Stomach (tissue), 9 donors: Measurements from ENCODE around the gene GNL3. TPM values are rescaled to one million over a fixed set of nuclear protein-coding genes. Genes with fewer than 3 reads are reported as not detected.
A peak's percentile ranks its signal among the peaks of the same experiment; 100 is the strongest.

ENCODE experiments used
- DNase-seq, 2 donors: peaks; one replicate each; pipeline versions ENCODE4 v3.0.0 to v3.0.0-alpha.2; 2013 to 2019
- H3K27ac ChIP-seq, 5 donors: fragments of 200-600 bp in 4 of 5; sonication (generic) in 4 of 5; one replicate each; pipeline ENCODE4 v1.5.1; 2013 to 2019; ENCODE audit warnings: mild to moderate bottlenecking in 1 of 5, moderate library complexity in 1 of 5
- H3K27me3 ChIP-seq, 3 donors: fragments of 200-600 bp; sonication (generic); one replicate each; pipeline ENCODE4 v1.5.1; 2017 to 2019; ENCODE audit warnings: mixed run types in 1 of 3
- H3K36me3 ChIP-seq, 4 donors: fragments of 200-600 bp; sonication (generic); 1 replicate in 3 of 4; 2 replicates in 1 of 4; pipeline ENCODE4 v1.5.1; 2016 to 2019
- H3K4me1 ChIP-seq, 4 donors: fragments of 200-600 bp; sonication (generic); one replicate each; pipeline ENCODE4 v1.5.1; 2016 to 2019
- H3K4me3 ChIP-seq, 4 donors: fragments of 200-600 bp; sonication (generic) in 3 of 4; one replicate each; pipeline ENCODE4 v1.5.1; 2016 to 2019; ENCODE audit warnings: mild to moderate bottlenecking in 1 of 4
- H3K9me3 ChIP-seq, 4 donors: fragments of 200-600 bp; sonication (generic); one replicate each; pipeline ENCODE4 v1.5.1; 2016 to 2019
- EP300 ChIP-seq: sonication (generic); formaldehyde crosslinking; IDR thresholded peaks from one replicate; pipeline ENCODE4 v1.6.1; 2017; ENCODE audit warnings: antibody characterized with exemption
- POLR2A ChIP-seq, 4 donors: fragments of 450-650 bp; IDR thresholded peaks; one replicate each; pipeline ENCODE4 v1.6.1; 2016; ENCODE audit warnings: antibody characterized with exemption in 4 of 4, control low read depth in 2 of 4, mild to moderate bottlenecking in 1 of 4, moderate library complexity in 1 of 4
- POLR2AphosphoS5 ChIP-seq, 3 donors: sonication (generic); formaldehyde crosslinking; IDR thresholded peaks; one replicate each; pipeline ENCODE4 v1.6.1; 2016; ENCODE audit warnings: antibody characterized with exemption in 3 of 3
- WGBS, 5 donors: extraction: QIAGEN DNeasy Blood & Tissue Kit in 3 of 5; methylation state at CpG; one replicate each; pipeline versions ENCODE4 v1.1.5 to v1.1.7; 2013 to 2018; 5-methylcytosine and 5-hydroxymethylcytosine counted together
- intact Hi-C: fragments of 100-400 bp; cut with DNase I; formaldehyde crosslinking; loops from one replicate; pipeline ENCODE4 v1.15.1; 2023; ENCODE audit warnings: low total_unique reads
- polyA plus RNA-seq, 3 donors: library from polyadenylated mRNA; stranded (reverse); fragments of 200-250 nt; gene quantifications; one replicate each; pipeline ENCODE4 v1.2.3, GENCODE V29; 2013
- small RNA-seq, 4 donors: library from RNA; depleted of rRNA; stranded (forward); fragments of <200 nt; gene quantifications; one replicate each; pipeline ENCODE3, GENCODE V24; 2016
- total RNA-seq, 5 donors: library from RNA; depleted of rRNA; stranded (reverse); fragments of >200 nt; gene quantifications; one replicate each; pipeline versions ENCODE4 v1.1.0 to v1.2.3, GENCODE V29; 2014 to 2016
- TF ChIP-seq, protein P1 (sequence below), 7 experiments: fragments of 450-650 bp in 4 of 7; fragments of 200-600 bp in 3 of 7; sonication (generic) in 3 of 7; IDR thresholded peaks; one replicate each; pipeline ENCODE4 v1.5.1; 2016 to 2019; ENCODE audit warnings: antibody characterized with exemption in 7 of 7, control low read depth in 2 of 7, mild to moderate bottlenecking in 1 of 7
- donor health status: healthy with polysubstance abuse.
- donor health status: Bipolar disorder and iron deficiency.
- donor health status: healthy.

Gene GNL3
- total and polyA plus RNA-seq, 8 donors = 5.8 to 114 (median 62.2) TPM

GRCh38 chr3:52743152-52743551, 57.3 kb downstream of the GNL3 start:
- peaks cover 40 to 100% (median 100%) of the 10 kb centered on the region in 4 donors for H3K36me3 ChIP-seq
- intact Hi-C loops = loop anchor here (10.0 kb wide), 1 partner anchor 332 kb away; no protein-coding TSS in a partner anchor
- WGBS, 5 donors = 34 to 46% (median 42%) methylated on average over 5 of the region's 5 CpGs
- no peaks in the 10 kb centered on the region for H3K4me1 ChIP-seq
- peak overlapping the region; percentile 19 to 58 (median 43) for H3K27ac ChIP-seq
- H3K4me3 ChIP-seq = no peak overlapping the region
- H3K9me3 ChIP-seq = no peaks in the 10 kb centered on the region
- TF ChIP-seq EP300 (no peak), POLR2AphosphoS5 (IDR thresholded peaks at IDR 0.05) (no peak), POLR2A (IDR thresholded peaks at IDR 0.05) (no peak)
- TF ChIP-seq, protein P1, sequence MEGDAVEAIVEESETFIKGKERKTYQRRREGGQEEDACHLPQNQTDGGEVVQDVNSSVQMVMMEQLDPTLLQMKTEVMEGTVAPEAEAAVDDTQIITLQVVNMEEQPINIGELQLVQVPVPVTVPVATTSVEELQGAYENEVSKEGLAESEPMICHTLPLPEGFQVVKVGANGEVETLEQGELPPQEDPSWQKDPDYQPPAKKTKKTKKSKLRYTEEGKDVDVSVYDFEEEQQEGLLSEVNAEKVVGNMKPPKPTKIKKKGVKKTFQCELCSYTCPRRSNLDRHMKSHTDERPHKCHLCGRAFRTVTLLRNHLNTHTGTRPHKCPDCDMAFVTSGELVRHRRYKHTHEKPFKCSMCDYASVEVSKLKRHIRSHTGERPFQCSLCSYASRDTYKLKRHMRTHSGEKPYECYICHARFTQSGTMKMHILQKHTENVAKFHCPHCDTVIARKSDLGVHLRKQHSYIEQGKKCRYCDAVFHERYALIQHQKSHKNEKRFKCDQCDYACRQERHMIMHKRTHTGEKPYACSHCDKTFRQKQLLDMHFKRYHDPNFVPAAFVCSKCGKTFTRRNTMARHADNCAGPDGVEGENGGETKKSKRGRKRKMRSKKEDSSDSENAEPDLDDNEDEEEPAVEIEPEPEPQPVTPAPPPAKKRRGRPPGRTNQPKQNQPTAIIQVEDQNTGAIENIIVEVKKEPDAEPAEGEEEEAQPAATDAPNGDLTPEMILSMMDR (IDR thresholded peaks at IDR 0.05) = no peak
- no peaks in the 10 kb centered on the region for H3K27me3 ChIP-seq
- peak in 1 of 2 donors; percentile 48 for DNase-seq

DNA sequence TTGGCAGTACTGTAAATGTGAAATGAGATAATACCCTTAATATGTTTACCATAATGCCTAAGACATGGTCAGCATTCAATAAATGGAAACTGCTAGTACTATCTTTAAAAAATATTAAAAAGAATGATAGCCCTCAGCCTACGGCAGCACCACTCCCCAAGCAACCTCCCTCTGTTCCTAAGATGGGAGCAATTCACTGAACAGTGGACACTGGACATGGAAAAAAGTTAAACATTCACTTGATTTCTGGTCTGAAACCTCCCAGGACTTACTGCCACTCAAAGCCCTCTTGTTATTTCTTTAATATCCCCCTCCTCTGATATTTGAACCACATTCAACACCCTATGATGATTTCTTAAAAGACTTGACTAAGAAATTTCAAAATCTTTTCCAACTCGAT, 57.9 kb downstream of the GNL3 start:
- intact Hi-C loops = loop anchor here (10.0 kb wide), 1 partner anchor 331 kb away; no protein-coding TSS in a partner anchor
- WGBS, 5 donors = 64 to 90% (median 71%) methylated on average over 2 of the region's 2 CpGs

More for the DNA sequence above, 57.9 kb downstream of the GNL3 start:
- no peaks in the 10 kb centered on the region for H3K4me1 ChIP-seq
- H3K27ac ChIP-seq = peak overlapping the region in 4 of 5 donors; percentile 19 to 58 (median 37)
- peaks cover 40 to 100% (median 99%) of the 10 kb centered on the region in 4 donors for H3K36me3 ChIP-seq
- no peak overlapping the region for H3K4me3 ChIP-seq
- no peaks in the 10 kb centered on the region for H3K27me3 ChIP-seq
- no peak for DNase-seq
- TF ChIP-seq POLR2A (IDR thresholded peaks at IDR 0.05) (no peak), POLR2AphosphoS5 (IDR thresholded peaks at IDR 0.05) (no peak), EP300 (no peak)
- TF ChIP-seq, protein P1 (IDR thresholded peaks at IDR 0.05) = no peak
- H3K9me3 ChIP-seq = no peaks in the 10 kb centered on the region

Small RNA genes lying within 50 kb of the gene (small RNA-seq; reads per million reads assigned to genes)
- gene AC006254.2 = 0 reads per million in 4 donors
- gene RF00569 = 4,850 to 17,577 (median 6,137) reads per million in 4 donors
- 0 reads per million in 4 donors for gene RF01183
- 0 to 0.15 (median 0) reads per million in 4 donors for gene SNORD19
- gene SNORD19B = 0 reads per million in 4 donors
- gene SNORD69 = 4,736 to 8,950 (median 5,844) reads per million in 4 donors

Other genes starting within 250 kb of the GNL3 start
- gene SEMA3G, start 240.9 kb upstream of the GNL3 start, total RNA-seq = 1 to 10 TPM in 3 of 5 donors, under 1 TPM in 2; under 0.01 to 9.6 (median 1.7) TPM
- 1 to 10 TPM; 1.4 to 2.3 (median 1.9) TPM for gene SEMA3G, start 240.9 kb upstream of the GNL3 start, polyA plus RNA-seq
- 1 to 10 TPM in 2 of 5 donors, not detected in 3; 3.1 to 6.5 TPM for gene TNNC1, start 232.0 kb upstream of the GNL3 start, total RNA-seq
- gene TNNC1, start 232.0 kb upstream of the GNL3 start, polyA plus RNA-seq = 10 to 100 TPM in 2 of 3 donors, 1 to 10 TPM in 1; 4.9 to 41.1 (median 20.3) TPM
- 100 to 1,000 TPM in 3 of 5 donors, 10 to 100 TPM in 2; 68.5 to 456 (median 147) TPM for gene NISCH, start 230.4 kb upstream of the GNL3 start, total RNA-seq
- 10 to 100 TPM; 18.3 to 36.4 (median 19.9) TPM for gene NISCH, start 230.4 kb upstream of the GNL3 start, polyA plus RNA-seq
- gene STAB1, start 190.7 kb upstream of the GNL3 start, total RNA-seq = 100 to 1,000 TPM in 2 of 5 donors, 10 to 100 TPM in 3; 51.6 to 295 (median 79.9) TPM
- gene STAB1, start 190.7 kb upstream of the GNL3 start, polyA plus RNA-seq = 10 to 100 TPM; 33.7 to 55.3 (median 48.6) TPM
- gene NT5DC2, start 152.2 kb upstream of the GNL3 start, total RNA-seq = 10 to 100 TPM in 4 of 5 donors, 1 to 10 TPM in 1; 4.6 to 26.8 (median 19.5) TPM
- 10 to 100 TPM; 15.6 to 56.2 (median 27.7) TPM for gene NT5DC2, start 152.2 kb upstream of the GNL3 start, polyA plus RNA-seq
- 10 to 100 TPM in 1 of 5 donors, 1 to 10 TPM in 2, not detected in 2; 1.3 to 26.3 (median 2.8) TPM for gene UQCC5, start 149.4 kb upstream of the GNL3 start, total RNA-seq
- gene UQCC5, start 149.4 kb upstream of the GNL3 start, polyA plus RNA-seq = 10 to 100 TPM; 22.7 to 58.5 (median 25.3) TPM
- gene PBRM1, start 119 bp upstream of the GNL3 start, total RNA-seq = 100 to 1,000 TPM in 3 of 5 donors, 10 to 100 TPM in 2; 55.0 to 130 (median 105) TPM
- gene PBRM1, start 119 bp upstream of the GNL3 start, polyA plus RNA-seq = 1 to 10 TPM; 6.0 to 8.4 (median 7.8) TPM
- 10 to 100 TPM in 4 of 5 donors, 1 to 10 TPM in 1; 9.4 to 81.9 (median 23.5) TPM for gene GLT8D1, start 19.8 kb downstream of the GNL3 start, total RNA-seq
- gene GLT8D1, start 19.8 kb downstream of the GNL3 start, polyA plus RNA-seq = 10 to 100 TPM; 19.9 to 29.8 (median 24.7) TPM
- 100 to 1,000 TPM in 1 of 5 donors, 10 to 100 TPM in 2, 1 to 10 TPM in 1, under 1 TPM in 1; 0.58 to 332 (median 57.5) TPM for gene SPCS1, start 20.1 kb downstream of the GNL3 start, total RNA-seq
- gene SPCS1, start 20.1 kb downstream of the GNL3 start, polyA plus RNA-seq = 100 to 1,000 TPM; 108 to 148 (median 118) TPM
- gene NEK4, start 84.9 kb downstream of the GNL3 start, total RNA-seq = 10 to 100 TPM in 4 of 5 donors, 1 to 10 TPM in 1; 7.1 to 30.7 (median 24.2) TPM
- 1 to 10 TPM; 4.3 to 8.2 (median 6.3) TPM for gene NEK4, start 84.9 kb downstream of the GNL3 start, polyA plus RNA-seq
- gene ITIH1, start 91.6 kb downstream of the GNL3 start, total RNA-seq = not detected
- 1 to 10 TPM in 1 of 3 donors, not detected in 2; 1.9 TPM for gene ITIH1, start 91.6 kb downstream of the GNL3 start, polyA plus RNA-seq
- 100 to 1,000 TPM in 1 of 5 donors, 1 to 10 TPM in 3, not detected in 1; 1.1 to 210 (median 6.4) TPM for gene ITIH3, start 108.8 kb downstream of the GNL3 start, total RNA-seq
- 10 to 100 TPM in 1 of 3 donors, under 1 TPM in 1, not detected in 1; 0.19 to 14.4 TPM for gene ITIH3, start 108.8 kb downstream of the GNL3 start, polyA plus RNA-seq
- gene ITIH4, start 144.6 kb downstream of the GNL3 start, total RNA-seq = 100 to 1,000 TPM in 1 of 5 donors, 10 to 100 TPM in 2, 1 to 10 TPM in 2; 1.7 to 300 (median 20.9) TPM
- gene ITIH4, start 144.6 kb downstream of the GNL3 start, polyA plus RNA-seq = 10 to 100 TPM in 2 of 3 donors, 1 to 10 TPM in 1; 7.1 to 41.7 (median 16.2) TPM
- 10 to 100 TPM in 1 of 5 donors, 1 to 10 TPM in 2, not detected in 2; 1.8 to 24.1 (median 4.5) TPM for gene MUSTN1, start 149.0 kb downstream of the GNL3 start, total RNA-seq
- gene MUSTN1, start 149.0 kb downstream of the GNL3 start, polyA plus RNA-seq = 10 to 100 TPM; 12.9 to 45.5 (median 17.9) TPM
- 100 to 1,000 TPM in 1 of 5 donors, 10 to 100 TPM in 3, 1 to 10 TPM in 1; 10.0 to 121 (median 20.1) TPM for gene STIMATE, start 211.5 kb downstream of the GNL3 start, total RNA-seq
- 10 to 100 TPM in 1 of 3 donors, 1 to 10 TPM in 2; 4.9 to 13.3 (median 5.1) TPM for gene STIMATE, start 211.5 kb downstream of the GNL3 start, polyA plus RNA-seq